Right lobe of liver (tissue), 6 donors: ENCODE data around the gene INIP. TPM values are rescaled to one million over a fixed set of nuclear protein-coding genes. Genes with fewer than 3 reads are reported as not detected.
A peak's percentile ranks its signal among the peaks of the same experiment; 100 is the strongest.

Source experiments
- ATAC-seq, 4 donors: fragments of 200-7000 bp; cut with Tn5 transposase; one replicate each; pipeline ENCODE4 v1.9.1; 2020; ENCODE audit warnings: mild to moderate bottlenecking in 4 of 4, moderate library complexity in 4 of 4
- DNase-seq, 3 donors: peaks; one replicate each; pipeline ENCODE4 v3.0.0-alpha.2; 2020
- H3K27ac ChIP-seq, 3 donors: fragments of 200-600 bp; one replicate each; pipeline ENCODE4 v1.8.0; 2022
- H3K27me3 ChIP-seq, 2 donors: fragments of 200-600 bp; one replicate each; pipeline ENCODE4 v1.8.0; 2022
- H3K36me3 ChIP-seq, 4 donors: fragments of 200-600 bp; sonication (generic) in 1 of 4; one replicate each; pipeline versions ENCODE4 v1.5.1 to v1.8.0; 2017 to 2022; ENCODE audit warnings: control low read depth in 1 of 4
- H3K4me1 ChIP-seq, 4 donors: fragments of 200-600 bp; sonication (generic) in 1 of 4; one replicate each; pipeline versions ENCODE4 v1.5.1 to v1.8.0; 2017 to 2022; ENCODE audit warnings: control low read depth in 1 of 4
- H3K4me3 ChIP-seq, 3 donors: fragments of 200-600 bp; one replicate each; pipeline ENCODE4 v1.8.0; 2022
- H3K9me3 ChIP-seq, 4 donors: fragments of 200-600 bp; sonication (generic) in 1 of 4; one replicate each; pipeline versions ENCODE4 v1.5.1 to v1.8.0; 2017 to 2022; ENCODE audit warnings: control low read depth in 1 of 4
- CTCF ChIP-seq, 4 donors: fragments of 200-600 bp in 3 of 4; fragments of 450-650 bp in 1 of 4; IDR thresholded peaks; one replicate each; pipeline versions ENCODE4 v1.5.1 to v1.8.0; 2016 to 2022; ENCODE audit warnings: antibody characterized with exemption in 4 of 4, mild to moderate bottlenecking in 2 of 4
- POLR2A ChIP-seq: fragments of 450-650 bp; IDR thresholded peaks from one replicate; pipeline ENCODE4 v1.6.1; 2017; ENCODE audit warnings: antibody characterized with exemption, mild to moderate bottlenecking
- WGBS: methylation state at CpG from one replicate; pipeline ENCODE4 v1.1.6; 2018; ENCODE audit warnings: low coverage, low lambda C conversion rate; ENCODE audit not compliant: insufficient coverage; ENCODE audit errors: missing lambda C conversion rate; 5-methylcytosine and 5-hydroxymethylcytosine counted together
- intact Hi-C, 2 donors: fragments of 100-400 bp; cut with DNase I; formaldehyde crosslinking; loops; one replicate each; pipeline versions ENCODE4 v1.11.2 to v1.14.1; 2022
- total RNA-seq, 6 experiments: library from RNA; depleted of rRNA in 2 of 6; stranded (reverse); fragments of >200 nt in 2 of 6; fragmentation: NEBNext Ultra II Directional in 3 of 6; extraction: Animal tissue kit (Norgen Biotek cat#: 25700) in 3 of 6; gene quantifications; one replicate each; pipeline versions ENCODE4 v1.1.0 to v1.2.4, GENCODE V29; 2016 to 2023
- donor health status: DM: no; HTN: yes; CAD: no.
- donor health status: DM: no; HTN: no; CAD: no.
- donor health status: DM: no; HTN: no; CAD: no.
- donor health status: DM: no; HTN: yes; CAD: no.
- donor health status: DM: no; HTN: yes; CAD: no.

INIP gene
- total RNA-seq, 6 experiments from 2014 or later = 8.2 to 15.5 (median 11.1) TPM

DNA sequence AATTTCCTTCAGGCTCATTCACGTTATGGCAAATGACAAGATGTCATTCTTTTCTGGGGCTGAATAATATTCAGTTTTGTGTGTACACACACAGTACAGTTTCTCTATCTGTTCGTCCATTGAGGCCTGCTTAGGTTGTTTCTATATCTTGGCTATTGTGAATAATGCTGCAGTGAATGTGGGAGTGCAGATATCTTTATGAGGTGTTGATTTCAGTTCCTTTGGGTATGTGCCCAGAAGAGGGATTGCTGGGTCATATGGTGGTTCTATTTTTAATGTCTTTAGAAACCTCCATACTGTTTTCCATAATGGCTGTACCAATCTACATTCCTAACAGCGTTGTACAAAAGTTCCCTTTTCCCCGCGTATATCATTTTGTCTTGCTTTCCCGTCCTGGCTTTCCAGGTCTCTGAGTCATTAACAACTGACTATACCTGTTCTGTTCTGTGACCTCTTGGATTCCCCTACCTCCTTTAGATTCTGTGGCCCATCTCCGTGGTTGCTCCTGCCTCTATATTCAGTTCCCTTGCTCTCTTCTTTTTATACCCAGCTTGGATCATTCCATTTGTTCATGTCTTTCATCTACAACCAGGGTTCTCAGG lies 39.5 kb upstream of the INIP start:
- WGBS = 79% methylated on average over 6 of the region's 7 CpGs
- TF ChIP-seq POLR2A = no peak
- no peak for TF ChIP-seq CTCF (IDR thresholded peaks at IDR 0.05)
- no peaks in the 10 kb centered on the region for H3K9me3 ChIP-seq
- no peak overlapping the region for H3K4me3 ChIP-seq
- H3K36me3 ChIP-seq = no peaks in the 10 kb centered on the region
- DNase-seq (no peak), ATAC-seq (no peak)
- H3K4me1 ChIP-seq = peaks cover 0 to 12% (median 4%) of the 10 kb centered on the region in 4 donors
- H3K27me3 ChIP-seq = no peaks in the 10 kb centered on the region
- no peak overlapping the region for H3K27ac ChIP-seq
- intact Hi-C loops = no loop called here

GRCh38 chr9:112755675-112756074 lies 37.8 kb upstream of the INIP start:
- H3K27ac ChIP-seq = no peak overlapping the region
- intact Hi-C loops = no loop called here
- no peak overlapping the region for H3K4me3 ChIP-seq
- no peaks in the 10 kb centered on the region for H3K36me3 ChIP-seq
- 46% methylated on average over 4 of the region's 4 CpGs for WGBS
- TF ChIP-seq CTCF (IDR thresholded peaks at IDR 0.05) (no peak), POLR2A (no peak)
- H3K4me1 ChIP-seq = peaks cover 0 to 12% (median 4%) of the 10 kb centered on the region in 4 donors
- DNase-seq (no peak), ATAC-seq (peak in 2 of 4 donors; percentile 17 to 31)
- no peaks in the 10 kb centered on the region for H3K27me3 ChIP-seq
- no peaks in the 10 kb centered on the region for H3K9me3 ChIP-seq

GRCh38 chr9:112755016-112755427 lies 37.1 kb upstream of the INIP start:
- 59% methylated on average over 5 of the region's 5 CpGs for WGBS
- ATAC-seq = no peak
- Histone ChIP-seq H3K4me1 (peaks cover 0 to 12% (median 5%) of the 10 kb centered on the region in 4 donors), H3K9me3 (no peaks in the 10 kb centered on the region), H3K27me3 (no peaks in the 10 kb centered on the region), H3K4me3 (no peak overlapping the region), H3K27ac (no peak overlapping the region), H3K36me3 (no peaks in the 10 kb centered on the region)
- intact Hi-C loops = no loop called here
- no peak for DNase-seq
- no peak for TF ChIP-seq POLR2A
- TF ChIP-seq CTCF (IDR thresholded peaks at IDR 0.05) = no peak

GRCh38 chr9:112754578-112754977 lies 36.7 kb upstream of the INIP start:
- intact Hi-C loops = no loop called here
- no peak overlapping the region for H3K27ac ChIP-seq
- no peak overlapping the region for H3K4me3 ChIP-seq

More at GRCh38 chr9:112754578-112754977, 36.7 kb upstream of the INIP start:
- peaks cover 0 to 17% (median 7%) of the 10 kb centered on the region in 4 donors for H3K4me1 ChIP-seq
- WGBS = 46% methylated on average over 2 of the region's 3 CpGs
- H3K9me3 ChIP-seq = no peaks in the 10 kb centered on the region
- DNase-seq (no peak), ATAC-seq (no peak)
- H3K27me3 ChIP-seq = no peaks in the 10 kb centered on the region
- H3K36me3 ChIP-seq = no peaks in the 10 kb centered on the region
- TF ChIP-seq CTCF (IDR thresholded peaks at IDR 0.05) (no peak), POLR2A (no peak)
